ENCODE data around the gene MPDZ.

The MPDZ gene

GRCh38 chr9:13163946-13164345 lies 115.5 kb downstream of the MPDZ start:
- DNase-seq (ENCODE audit: low spot score): no peak
- no peaks in the 10 kb centered on the region for H3K9me3 ChIP-seq (ENCODE audit: severe bottlenecking)
- no peak overlapping the region for H3K27ac ChIP-seq (ENCODE audit: poor library complexity, severe bottlenecking)

DNA sequence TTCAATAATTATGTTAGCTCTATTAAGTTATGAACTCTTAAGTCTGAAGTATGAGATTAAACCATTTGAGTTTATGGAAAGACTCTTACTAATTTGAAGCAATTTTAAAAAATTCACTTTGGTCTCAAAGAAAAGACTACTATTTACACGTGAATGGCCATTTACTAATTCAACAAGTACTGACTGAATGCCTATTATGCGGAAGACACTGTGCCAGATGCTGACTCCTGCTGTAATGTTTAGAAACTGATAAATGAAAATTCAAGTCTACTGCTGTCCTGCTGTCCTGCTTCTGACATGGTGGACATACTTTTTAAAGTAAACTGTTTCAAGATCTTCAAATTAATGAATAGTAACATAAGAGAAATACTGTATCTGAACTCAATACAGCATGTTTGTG lies 116.2 kb downstream of the MPDZ start:
- no peak for ATAC-seq (ENCODE audit: low read depth)
- no peak for DNase-seq (ENCODE audit: low spot score)
- TF ChIP-seq CTCF (IDR thresholded peaks at IDR 0.05; ENCODE audit: poor library complexity, severe bottlenecking): no peak

More at GRCh38 chr9:13163946-13164345, 115.5 kb downstream of the MPDZ start:
- no peak overlapping the region for H3K4me3 ChIP-seq (ENCODE audit: severe bottlenecking)
- no peak for TF ChIP-seq CTCF (IDR thresholded peaks at IDR 0.05; ENCODE audit: poor library complexity, severe bottlenecking)
- H3K36me3 ChIP-seq (ENCODE audit: low read depth): no peaks in the 10 kb centered on the region; the same call in 1 of the 2 replicates
- H3K27me3 ChIP-seq (ENCODE audit: insufficient read depth, poor library complexity, severe bottlenecking): no peaks in the 10 kb centered on the region
- H3K4me1 ChIP-seq (ENCODE audit: insufficient read depth, poor library complexity, severe bottlenecking): no peaks in the 10 kb centered on the region
- ATAC-seq (ENCODE audit: low read depth): no peak

DNA sequence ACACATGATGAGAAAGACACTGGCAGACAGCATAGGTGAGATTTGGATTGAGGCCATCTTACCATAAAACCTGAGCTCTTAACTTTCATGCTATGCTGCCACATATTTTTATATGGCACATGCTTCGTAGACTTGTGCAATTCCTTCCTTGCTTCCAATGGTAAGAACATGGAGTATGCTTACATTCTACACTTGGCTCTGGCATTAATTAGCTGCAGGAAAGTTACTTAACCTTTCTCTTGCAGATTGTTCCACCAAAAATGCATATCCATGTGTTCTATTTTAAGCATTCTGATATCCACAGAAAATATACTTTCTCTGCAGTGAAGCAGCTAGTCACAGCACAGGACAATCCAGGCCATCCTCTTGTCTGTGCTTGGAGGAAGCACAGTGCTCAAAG lies 119.4 kb downstream of the MPDZ start:
- H3K4me3 ChIP-seq (ENCODE audit: severe bottlenecking): no peak overlapping the region
- H3K36me3 ChIP-seq (ENCODE audit: low read depth): no peaks in the 10 kb centered on the region; the same call in 1 of the 2 replicates
- no peaks in the 10 kb centered on the region for H3K27me3 ChIP-seq (ENCODE audit: insufficient read depth, poor library complexity, severe bottlenecking)
- H3K27ac ChIP-seq (ENCODE audit: poor library complexity, severe bottlenecking): no peak overlapping the region
- H3K9me3 ChIP-seq (ENCODE audit: severe bottlenecking): no peaks in the 10 kb centered on the region
- H3K4me1 ChIP-seq (ENCODE audit: insufficient read depth, poor library complexity, severe bottlenecking): no peaks in the 10 kb centered on the region
- no peak for ATAC-seq (ENCODE audit: low read depth)
- TF ChIP-seq CTCF (IDR thresholded peaks at IDR 0.05; ENCODE audit: poor library complexity, severe bottlenecking): no peak
- no peak for DNase-seq (ENCODE audit: low spot score)

More for the DNA sequence above, 116.2 kb downstream of the MPDZ start:
- Histone ChIP-seq H3K4me3 (ENCODE audit: severe bottlenecking) (no peak overlapping the region), H3K36me3 (ENCODE audit: low read depth) (no peaks in the 10 kb centered on the region; the same call in 1 of the 2 replicates), H3K4me1 (ENCODE audit: insufficient read depth, poor library complexity, severe bottlenecking) (no peaks in the 10 kb centered on the region), H3K27me3 (ENCODE audit: insufficient read depth, poor library complexity, severe bottlenecking) (no peaks in the 10 kb centered on the region), H3K27ac (ENCODE audit: poor library complexity, severe bottlenecking) (no peak overlapping the region), H3K9me3 (ENCODE audit: severe bottlenecking) (no peaks in the 10 kb centered on the region)

GRCh38 chr9:13158986-13159385 lies 120.5 kb downstream of the MPDZ start:
- Histone ChIP-seq H3K27me3 (ENCODE audit: insufficient read depth, poor library complexity, severe bottlenecking) (no peaks in the 10 kb centered on the region), H3K27ac (ENCODE audit: poor library complexity, severe bottlenecking) (no peak overlapping the region), H3K36me3 (ENCODE audit: low read depth) (no peaks in the 10 kb centered on the region; the same call in 1 of the 2 replicates), H3K4me1 (ENCODE audit: insufficient read depth, poor library complexity, severe bottlenecking) (no peaks in the 10 kb centered on the region), H3K4me3 (ENCODE audit: severe bottlenecking) (no peak overlapping the region), H3K9me3 (ENCODE audit: severe bottlenecking) (no peaks in the 10 kb centered on the region)
- TF ChIP-seq CTCF (IDR thresholded peaks at IDR 0.05; ENCODE audit: poor library complexity, severe bottlenecking): no peak
- DNase-seq (ENCODE audit: low spot score) (no peak), ATAC-seq (ENCODE audit: low read depth) (no peak)

DNA sequence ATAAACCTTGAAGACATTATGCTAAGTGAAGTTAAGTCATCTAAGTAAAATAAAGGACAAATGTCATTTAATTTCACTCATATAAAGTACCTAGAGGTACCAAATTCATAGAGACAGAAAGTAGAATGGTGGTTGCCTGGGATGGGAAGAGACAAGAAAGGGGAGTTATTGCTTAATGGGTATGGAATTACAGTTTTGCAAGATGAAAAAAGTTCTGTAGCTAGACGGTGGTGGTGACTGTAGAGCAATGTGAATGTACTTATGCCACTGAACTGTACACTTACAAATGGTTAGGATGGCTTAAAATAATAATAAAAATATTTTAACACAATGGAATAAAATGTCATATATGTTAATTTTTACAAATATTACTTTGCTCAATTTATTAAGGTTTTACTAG lies 128.0 kb downstream of the MPDZ start:
- TF ChIP-seq CTCF (IDR thresholded peaks at IDR 0.05; ENCODE audit: poor library complexity, severe bottlenecking): no peak
- H3K36me3 ChIP-seq (ENCODE audit: low read depth): no peaks in the 10 kb centered on the region; the same call in 1 of the 2 replicates
- DNase-seq (ENCODE audit: low spot score) (no peak), ATAC-seq (ENCODE audit: low read depth) (no peak)
- no peak overlapping the region for H3K4me3 ChIP-seq (ENCODE audit: severe bottlenecking)
- no peaks in the 10 kb centered on the region for H3K4me1 ChIP-seq (ENCODE audit: insufficient read depth, poor library complexity, severe bottlenecking)
- H3K27ac ChIP-seq (ENCODE audit: poor library complexity, severe bottlenecking): no peak overlapping the region
- H3K27me3 ChIP-seq (ENCODE audit: insufficient read depth, poor library complexity, severe bottlenecking): no peaks in the 10 kb centered on the region
- H3K9me3 ChIP-seq (ENCODE audit: severe bottlenecking): no peaks in the 10 kb centered on the region

Measured in RWPE2 (cell line).